NCI-H1048 (cell line): ENCODE results near the gene CDRT4.
"Not testable (repeated sequence)": the region's sequence is repeated elsewhere in the genome, so short reads cannot be mapped to it uniquely, and the experiment has no call there.

Experiments
- DNase-seq: peaks from one replicate; lab custom pipeline; 2025; lab: John Stamatoyannopoulos, UW

The CDRT4 gene

DNA sequence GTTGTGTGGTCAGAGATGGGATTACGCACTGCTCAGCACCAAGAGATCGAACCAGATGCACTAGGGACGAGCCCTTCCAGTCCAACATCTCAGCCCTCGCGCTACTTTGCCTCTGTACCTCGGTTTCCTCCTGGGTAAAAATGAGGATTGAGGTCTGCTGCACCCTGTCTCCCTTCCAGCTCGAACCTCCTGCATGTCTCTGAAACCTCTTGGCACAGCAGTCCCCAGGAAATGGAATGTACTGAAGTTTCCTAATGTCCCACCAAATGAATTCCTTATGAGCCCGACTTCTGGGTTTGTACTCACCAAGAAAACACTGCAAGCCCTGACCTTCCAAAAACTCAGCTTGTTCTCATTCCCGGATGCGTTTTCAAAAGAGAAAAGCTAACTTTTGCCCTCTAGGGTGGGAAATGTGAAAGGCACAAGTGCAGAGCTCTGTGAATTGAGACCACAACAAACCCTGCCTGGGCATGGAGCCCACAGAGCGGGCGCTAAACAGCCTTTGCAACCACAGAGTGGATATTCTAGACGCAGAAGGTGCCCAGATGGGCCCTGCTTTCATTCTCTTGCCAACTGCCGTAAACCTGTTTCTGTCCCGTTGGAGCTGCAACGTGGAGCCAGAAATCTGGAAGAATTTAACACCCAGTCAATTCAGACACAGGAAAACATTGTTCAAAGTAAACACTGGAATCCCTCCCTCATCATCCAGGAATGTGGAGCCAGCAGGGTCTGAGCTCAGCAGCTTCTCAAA, 10.3 kb downstream of the CDRT4 start:
- no peak for DNase-seq

DNA sequence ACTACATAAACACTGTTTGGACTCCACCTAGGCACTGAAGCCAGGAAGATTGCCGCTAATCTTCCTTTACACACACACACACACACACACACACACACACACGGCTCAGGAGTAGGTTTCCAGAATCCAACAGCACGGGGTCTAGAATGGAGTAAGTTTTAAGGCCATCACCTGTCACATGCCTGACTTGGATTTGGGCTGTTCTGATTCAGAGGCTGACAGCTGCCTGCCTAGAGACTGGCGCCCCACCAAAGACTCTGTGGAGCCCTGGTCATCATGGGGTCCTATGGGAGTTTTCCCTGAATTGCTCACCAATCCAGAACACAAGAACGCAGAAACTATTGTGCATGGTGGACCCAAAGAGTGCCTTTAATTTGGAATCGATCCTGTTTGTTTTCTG, 10.9 kb downstream of the CDRT4 start:
- DNase-seq: no peak

DNA sequence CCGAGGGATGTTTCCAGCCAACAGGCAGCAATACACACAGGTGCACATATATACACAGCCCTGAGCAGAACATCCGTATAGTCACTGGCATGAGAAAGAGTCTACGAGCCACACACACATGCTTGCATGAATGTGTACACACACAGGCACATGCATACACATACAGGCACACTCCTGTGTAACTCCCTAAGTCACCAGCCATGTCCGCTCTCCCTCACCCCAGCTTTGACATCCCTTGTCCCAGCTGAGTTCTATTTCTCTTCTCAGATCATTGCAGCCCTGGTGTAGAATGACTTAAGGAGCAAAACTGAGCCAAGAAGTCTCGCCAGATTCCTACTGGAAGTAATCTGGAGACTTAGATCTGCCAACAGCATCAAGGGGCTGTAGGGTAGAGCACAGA, 13.1 kb downstream of the CDRT4 start:
- DNase-seq: no peak

DNA sequence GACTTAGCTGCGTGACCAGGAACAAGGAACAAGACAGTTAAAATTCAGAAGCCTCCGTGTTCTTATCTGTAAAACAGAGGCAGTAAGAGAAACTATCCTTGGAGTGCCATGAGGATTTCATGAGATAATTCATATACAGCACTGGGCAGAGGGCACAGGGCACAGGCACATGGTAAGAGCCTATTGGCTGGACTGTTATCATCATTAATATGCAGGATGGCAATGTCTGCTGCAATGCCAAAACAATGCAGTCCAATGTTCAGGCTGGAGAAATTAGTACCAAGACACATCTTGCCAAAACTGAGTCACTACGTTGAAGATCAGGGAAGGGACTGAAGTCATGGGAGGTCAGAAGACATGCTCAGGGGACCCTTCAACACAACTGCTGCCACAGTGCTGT, 13.6 kb downstream of the CDRT4 start:
- DNase-seq: no peak

DNA sequence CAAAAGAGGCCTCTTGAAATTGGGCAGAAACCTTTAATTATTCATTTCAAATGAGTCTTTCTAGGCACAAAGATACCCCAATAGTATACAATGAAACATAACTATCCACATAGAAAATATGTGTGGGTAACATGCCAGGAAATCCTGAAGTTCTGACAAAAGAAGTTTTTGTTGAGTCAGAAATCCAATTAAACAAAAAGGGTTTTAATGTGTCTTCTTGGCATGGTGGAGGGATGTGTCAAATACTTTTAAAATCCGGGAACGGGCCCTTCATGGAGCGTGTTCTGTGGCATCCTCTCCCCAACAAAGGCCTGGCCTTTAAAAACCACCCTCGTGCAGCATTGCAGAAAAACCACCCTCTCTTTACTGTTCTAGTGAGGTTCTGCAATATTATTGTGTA, 14.2 kb downstream of the CDRT4 start:
- no peak for DNase-seq

DNA sequence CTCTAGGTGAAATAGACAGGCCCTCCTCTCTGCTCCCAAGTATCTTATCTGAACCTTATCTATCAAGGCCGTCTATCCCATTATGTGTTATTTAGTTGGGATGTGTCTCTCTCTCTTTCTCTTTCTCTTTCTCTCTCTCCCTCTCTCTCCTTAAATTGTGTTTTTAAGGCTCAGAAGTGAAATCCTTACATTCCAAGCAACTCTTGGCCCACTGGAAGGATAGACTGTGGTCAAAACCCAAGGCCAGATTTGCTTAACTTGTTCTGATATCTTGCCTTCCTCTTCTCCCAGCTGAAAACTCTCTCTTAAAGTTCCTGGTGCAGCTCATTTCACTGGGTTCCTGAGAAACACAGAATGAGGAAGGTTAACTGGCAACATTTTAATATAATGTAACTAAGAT, 14.7 kb downstream of the CDRT4 start:
- DNase-seq: no peak

DNA sequence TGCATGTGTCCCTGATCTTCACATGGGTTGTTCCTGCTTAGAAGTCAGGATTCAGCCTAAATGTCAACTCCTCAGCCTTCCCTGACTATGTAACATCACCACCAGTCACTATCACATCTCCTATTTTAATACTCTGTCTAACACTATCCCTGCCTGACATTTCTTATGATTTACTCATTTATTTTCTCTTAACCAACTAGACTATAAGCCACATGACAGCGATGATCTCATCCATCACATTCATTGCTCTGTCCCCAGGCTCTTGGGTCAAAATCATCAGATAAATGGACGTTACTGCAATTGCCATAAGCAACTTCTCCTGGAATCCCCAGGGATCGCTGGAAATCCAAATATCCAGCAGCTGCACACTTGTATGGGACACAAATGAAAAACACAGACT, 15.7 kb downstream of the CDRT4 start:
- no peak for DNase-seq

DNA sequence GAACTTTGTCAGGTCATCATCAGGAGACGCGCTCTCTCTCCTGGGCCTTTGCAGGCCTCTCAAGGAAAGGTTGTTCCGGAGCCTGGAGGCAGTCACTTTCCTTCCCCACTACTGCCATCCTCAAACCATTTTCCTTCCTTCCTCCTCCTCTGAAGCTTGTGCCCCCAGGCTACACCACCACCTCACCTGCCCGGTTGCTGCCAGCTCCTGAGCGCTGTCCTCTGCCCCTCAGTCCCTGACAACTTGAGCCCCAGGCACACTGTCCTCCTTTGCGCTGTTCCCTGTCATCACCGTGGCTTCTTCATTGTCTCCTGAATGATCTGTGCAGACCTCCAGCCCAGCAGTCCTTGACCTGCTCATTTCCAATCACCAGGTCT, 18.9 kb downstream of the CDRT4 start:
- no peak for DNase-seq

DNA sequence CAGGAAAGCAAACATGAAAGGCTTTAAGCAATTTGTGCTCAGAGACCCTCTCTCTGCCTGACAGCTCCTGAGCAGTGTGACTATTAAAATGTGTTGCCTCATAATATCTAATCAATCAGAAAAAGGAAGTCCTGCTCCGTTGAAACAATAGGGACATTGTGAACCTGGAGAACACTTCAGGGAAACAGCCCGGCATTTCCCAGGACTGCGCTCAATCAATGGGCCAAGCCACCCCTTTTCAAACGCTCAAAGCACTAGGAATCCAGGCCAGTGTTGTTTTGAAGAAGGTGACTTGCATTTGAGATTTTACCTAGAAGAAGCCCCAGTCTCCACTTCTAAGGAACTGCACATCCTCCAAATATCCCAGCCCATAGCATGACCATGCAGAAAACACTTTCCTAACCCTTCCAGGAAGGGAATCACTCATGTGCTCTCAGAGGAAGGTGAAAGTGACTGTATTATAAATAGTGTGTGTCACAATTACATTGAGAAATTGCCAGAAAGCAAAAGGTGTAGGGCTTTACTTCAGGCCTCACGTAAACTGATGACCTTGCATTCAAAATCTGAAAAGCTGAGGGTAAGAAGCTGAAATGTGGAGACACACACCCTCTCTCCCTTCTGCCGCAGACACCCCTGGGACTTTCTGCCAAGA, 19.4 kb downstream of the CDRT4 start:
- no peak for DNase-seq

DNA sequence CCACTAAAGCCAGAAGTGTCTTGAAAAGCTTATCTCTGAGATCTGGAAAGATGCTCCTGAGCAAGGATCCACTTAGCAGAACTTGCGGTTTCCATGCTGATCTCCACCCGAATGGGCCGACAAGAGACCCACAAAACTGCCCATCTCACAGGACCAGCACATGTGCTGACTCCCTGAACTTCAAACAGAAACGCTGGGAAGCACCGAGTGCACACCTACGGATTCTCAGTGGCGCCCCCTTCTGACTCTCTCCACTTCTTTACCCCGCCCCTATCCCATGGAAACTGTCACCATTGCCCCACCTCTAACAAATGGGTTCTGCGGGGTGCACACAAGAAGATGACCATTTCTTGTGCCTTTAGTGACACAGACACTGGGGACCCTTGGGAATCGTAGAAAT, 21.4 kb downstream of the CDRT4 start:
- no peak for DNase-seq

DNA sequence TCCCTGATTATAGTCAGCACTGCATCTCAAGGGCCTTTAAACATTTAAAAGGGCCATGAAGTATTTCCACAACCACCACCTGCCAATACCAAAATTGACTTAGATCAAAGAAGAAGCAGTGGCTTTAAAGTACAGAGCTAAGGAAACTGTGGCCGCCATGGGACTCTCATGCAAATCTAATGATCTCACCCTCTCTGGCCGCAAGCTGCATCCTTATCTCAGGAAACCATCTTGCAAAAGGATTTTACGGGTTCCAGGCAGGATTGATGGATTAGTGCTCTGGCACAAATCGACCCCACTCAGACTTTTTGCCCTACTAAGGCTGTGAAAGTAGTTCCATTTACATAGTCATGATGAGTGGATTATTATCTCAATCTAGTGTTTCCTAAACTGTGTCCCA, 22.6 kb downstream of the CDRT4 start:
- no peak for DNase-seq

DNA sequence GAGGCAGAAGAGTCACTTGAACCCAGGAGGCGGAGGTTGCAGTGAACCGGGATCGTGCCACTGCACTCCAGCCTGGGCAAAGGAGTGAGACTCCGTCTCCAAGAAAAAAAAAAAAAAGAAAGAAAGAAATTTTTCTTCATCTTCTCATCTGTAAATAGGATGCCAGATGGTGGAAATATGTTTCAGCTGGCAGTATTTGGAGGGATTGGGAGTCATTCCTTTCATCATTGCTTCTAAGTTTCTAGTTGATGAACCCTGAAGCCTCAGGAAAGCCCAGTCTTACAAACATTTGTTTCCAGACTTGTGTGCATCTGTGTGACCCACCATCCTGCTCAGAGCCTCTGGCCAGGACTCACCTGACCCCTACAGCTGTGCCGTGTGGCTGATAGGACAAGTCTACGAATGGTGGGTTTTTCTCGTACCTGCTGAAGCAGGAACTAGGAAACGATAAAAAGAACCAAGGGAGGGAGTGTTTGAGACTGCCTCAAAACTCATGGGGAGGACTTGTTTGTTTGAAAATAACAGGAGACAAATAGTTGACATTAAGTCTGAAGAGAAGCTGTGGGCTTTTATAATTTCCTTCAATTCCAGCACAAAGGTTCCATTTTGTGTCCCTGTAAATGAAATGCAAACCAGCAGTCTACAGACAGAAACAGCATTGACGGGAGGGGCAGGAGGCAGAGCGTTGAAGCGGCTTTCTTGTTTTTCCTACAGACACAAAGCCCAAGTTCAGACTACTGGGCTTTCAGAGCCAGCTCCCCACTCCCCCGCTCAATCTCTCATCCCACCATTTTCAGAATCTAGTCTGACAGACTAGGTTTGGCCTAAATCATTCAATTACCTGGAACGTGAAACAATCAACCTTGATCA, 24.9 kb downstream of the CDRT4 start:
- DNase-seq: no peak

DNA sequence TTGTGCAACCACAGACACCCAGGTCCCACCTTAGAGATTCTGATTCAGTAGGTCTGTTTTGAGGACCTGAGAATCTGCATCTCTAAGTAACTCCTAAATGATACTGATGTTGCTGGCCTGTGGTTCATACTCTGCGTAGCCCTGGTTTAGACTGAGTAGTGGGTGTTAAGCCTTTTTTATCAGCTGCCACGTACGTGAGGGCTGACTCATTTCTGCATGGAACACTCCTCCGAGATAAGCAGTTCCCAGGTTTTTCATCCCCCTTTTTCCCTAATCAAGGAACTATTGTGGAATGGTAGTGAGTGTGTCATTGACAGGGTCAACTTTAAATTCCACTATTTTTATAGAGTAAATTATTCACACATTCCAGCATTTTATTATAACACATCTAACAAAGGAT, 26.1 kb downstream of the CDRT4 start:
- DNase-seq: no peak

DNA sequence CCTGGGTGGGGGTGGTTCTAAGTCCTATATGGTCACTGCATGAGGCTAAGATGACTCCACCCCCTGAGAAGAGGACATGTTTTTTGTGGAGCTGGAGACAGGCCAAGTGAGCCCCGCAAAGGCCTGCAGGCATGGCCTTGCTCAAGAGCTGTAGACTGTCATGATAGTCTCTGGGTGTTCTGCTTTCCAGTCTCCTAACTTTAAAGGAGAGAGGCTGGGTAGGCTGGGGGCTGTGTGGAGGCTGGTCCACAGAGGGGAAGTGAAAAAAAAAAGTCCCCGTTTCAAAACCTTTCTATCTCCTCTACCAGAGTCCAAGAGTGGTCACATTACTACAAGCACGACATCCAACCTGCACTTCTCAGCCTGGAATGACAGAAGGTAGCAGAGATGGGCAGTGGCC, 27.1 kb downstream of the CDRT4 start:
- DNase-seq: no peak

DNA sequence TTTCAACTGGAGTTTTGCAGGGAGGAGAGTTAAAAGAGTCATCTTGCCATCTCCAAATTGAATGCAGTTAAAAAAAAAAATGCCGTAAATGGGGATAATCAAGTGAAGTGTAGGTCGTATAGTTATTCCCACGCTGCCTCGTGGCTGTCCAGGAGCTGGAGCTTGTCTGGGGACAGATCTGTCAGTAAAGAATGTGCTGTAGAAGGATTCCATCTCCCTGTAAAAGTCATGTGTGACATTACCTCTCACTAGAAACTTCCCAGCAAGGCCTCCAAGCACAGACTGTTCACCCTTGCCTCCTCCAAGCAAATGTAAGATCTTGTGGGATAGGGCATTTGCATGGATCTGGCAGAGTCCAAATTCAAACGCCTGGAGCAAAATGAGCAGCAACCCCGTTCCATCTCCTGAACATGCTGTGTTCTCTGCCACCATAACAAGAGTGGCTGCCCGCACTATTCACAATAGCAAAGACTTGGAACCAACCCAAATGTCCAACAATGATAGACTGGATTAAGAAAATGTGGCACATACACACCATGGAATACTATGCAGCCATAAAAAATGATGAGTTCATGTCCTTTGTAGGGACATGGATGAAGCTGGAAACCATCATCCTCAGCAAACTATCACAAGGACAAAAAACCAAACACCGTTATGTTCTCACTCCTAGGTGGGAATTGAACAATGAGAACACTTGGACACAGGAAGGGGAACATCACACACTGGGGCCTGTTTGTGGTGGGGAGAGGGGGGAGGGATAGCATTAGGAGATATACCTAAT, 28.0 kb downstream of the CDRT4 start:
- DNase-seq: not testable (repeated sequence)

DNA sequence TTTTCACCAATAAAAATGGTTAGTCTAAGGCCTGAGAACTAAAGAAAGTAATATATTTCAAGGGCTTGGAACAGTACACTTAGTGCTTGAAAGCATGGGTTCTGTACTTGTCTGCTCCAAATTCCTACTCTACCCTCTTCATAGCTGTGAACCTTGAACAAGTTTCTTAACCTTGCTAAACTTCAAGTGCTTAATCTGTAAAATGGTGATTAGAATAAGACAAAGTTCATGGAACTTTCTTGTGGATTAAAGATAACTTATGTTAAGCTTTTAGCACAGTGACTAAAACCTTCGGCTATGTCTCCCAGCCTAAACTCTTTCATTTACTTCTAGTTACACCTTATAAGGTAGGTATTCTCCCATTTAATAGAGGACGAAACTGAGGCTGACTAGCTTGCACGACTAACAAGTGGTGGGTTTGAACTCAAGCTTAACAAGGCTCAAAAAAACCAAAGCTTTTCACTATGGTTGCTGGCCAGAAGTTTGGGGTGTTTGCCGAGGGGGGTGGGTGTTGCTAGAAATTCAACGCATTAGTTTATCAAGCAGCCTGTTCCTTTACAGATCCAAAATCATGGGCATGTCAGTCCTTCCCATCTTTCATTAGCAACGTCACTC, 28.8 kb downstream of the CDRT4 start:
- no peak for DNase-seq

DNA sequence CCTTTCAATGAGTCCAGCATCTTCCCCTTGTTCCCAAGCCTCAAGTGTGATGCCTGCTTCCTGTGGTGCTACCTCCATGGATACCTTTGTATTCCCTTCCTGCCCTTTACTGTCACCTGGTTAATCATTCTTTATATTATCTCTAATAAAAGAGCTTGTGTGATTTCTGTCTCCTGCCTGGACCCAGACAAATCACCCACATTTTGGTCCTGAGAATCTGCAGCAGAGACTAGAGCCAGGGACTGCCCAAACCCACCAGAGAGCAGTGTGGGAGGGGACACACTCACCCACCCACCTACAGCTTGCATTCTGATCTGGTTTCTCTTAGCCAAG, 30.2 kb downstream of the CDRT4 start:
- DNase-seq: no peak

DNA sequence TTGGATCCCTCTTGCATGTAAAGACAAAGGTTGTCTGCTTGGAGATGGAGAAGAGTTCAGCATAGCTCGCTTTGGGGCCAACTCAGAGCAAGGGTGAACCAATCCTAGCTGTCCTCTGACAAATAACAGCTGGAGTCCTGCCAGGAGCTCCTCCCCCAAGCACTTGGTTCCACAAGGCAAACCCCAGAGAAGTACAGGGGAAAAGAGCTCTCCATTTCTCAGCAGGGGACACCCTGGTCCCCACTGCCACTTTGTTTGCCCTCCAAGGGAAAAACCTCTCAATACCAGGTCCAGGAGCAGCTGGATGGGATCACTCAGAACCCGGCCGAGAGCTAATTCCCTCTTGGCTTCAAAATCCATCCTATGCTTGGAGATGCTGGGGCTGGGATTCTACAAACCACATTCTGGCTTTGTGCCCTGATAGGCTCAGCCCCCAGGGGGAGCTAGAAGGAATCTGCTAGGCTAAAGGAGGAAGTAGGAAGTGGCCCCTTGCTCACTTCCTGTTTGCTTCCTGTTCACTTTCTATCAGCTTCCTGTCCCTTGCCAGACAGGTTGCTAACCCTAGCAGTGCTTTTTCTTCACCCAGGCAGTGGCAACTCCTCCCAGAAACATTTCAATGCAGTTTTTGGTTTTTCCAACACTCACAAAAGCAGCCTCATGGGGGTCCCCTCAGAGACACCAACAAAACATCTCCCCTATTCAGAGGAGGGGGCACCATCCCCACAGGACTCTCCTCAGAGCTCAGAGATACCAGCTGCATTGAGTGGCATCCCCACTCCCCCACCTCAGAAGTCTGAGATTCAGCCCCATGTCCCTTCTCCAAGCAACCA, 30.7 kb downstream of the CDRT4 start:
- DNase-seq: no peak

DNA sequence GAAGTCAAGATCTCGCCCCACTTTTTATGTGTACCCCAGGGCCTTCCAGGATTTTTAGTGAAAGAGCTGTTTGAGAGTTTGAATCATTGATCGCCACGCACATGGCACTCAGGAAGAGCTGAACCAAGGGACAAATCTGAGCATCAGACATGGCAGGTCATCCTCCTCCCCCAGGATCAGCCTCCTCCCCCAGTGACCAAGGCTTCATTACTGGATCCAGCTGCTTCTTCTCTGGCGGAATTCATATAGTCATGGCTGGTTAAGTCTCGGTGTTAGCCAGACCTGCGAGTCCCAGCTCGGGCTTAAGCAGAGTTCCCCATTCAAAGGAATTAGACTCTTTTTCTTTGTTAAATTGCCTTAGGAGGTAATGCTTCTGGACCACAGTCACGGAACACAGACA, 32.5 kb downstream of the CDRT4 start:
- DNase-seq: no peak

DNA sequence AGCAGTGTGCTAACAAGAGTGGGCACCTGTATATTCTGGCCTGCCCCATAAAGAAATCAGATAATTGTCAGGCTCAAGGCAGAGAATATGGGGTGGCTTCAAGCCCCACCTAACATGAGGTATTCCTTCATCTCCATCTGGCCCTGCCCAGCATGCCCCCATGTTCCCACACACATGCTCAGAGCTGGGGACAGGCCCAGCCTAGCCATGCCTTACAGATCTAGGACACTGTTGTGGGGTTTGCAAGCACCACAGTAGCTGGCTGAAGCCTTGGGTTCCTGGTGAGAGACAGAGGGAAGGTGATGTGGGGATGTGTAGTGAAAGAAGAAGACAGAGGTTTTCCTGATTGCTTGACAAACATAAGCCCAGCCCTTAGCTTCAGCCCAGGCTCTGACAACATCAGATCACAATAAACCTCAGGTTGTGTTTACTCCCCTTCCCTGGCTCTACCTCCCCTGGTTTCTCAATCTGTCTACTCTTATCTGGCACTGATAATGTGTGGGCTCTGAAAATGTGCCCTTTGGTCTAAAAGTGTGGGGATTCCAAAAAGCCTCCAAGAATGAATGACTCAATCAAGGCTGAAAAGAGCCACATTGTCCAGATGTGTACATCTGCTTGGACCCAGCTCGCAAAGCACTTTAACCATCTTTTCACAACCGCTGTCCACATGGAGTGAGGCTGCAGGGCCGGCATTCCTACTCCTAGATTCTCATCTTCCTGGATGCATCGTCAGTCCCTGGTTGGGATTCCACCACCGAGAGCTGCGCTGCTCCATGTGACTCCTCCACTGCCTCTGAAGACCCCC, 34.4 kb downstream of the CDRT4 start:
- DNase-seq: no peak
